Measurements from ENCODE around the gene P2RX6.

P2RX6 gene

DNA sequence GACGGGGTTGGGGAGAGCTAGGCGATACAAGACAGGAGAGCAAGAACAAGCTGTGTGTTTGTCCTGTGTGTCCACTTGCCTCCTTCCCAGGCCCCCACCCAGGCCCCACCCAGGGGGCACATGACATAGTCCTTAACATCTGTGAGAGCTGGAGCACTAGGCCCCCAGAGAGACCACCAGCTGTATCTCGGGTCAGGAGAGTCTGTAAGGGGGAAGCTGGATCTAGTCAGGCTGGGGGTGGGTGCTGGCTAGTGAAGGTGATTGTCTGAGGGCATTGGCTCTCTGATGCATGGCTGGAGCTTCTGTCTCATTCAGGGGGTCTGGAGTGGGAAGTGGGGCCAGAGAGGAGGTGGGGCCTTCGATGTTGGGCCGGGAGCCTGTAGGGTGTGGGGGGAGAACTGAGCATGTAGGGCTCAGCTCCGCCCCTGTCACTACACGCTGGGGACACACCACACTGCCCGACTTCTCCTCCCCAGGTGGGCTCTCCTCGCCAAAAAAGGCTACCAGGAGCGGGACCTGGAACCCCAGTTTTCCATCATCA, 571 bp downstream of the P2RX6 start:
- no peak for DNase-seq

DNA sequence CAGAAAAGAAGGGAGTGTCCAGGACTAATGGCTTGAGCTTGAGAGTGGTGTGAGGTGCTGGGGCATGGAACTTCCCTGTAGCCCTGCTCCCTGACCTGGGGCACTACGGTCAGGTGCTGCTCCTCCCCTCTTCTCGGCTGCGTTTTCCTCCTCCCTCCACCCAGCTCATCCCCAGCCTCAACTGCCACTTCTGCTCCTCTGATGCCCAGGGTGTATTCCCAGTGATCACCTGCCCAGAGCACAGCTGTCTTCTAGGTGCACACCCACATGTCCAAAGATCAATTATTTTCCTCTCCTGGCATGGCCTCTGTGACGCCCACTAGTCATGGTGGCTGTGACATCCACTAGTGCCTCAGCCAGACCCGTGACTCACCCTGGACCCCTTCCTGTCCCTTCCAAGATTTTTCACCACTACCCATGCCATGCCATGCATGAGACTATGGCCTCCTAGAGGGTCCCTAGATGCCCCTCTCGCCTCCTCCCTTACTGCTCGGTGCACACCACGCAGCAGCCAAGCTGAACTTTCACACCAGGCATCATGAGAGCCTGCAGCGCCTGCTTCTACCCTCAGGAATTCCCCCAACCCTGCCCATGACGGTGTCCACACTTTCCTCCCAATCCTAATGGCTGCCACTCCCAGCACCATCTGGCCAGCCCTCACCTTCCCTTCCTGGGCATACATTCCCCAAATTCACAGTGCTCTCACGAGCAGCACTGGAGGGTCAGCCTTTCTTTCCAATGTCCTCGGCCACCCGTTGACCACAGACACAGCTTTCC, 1.9 kb downstream of the P2RX6 start:
- no peak for DNase-seq

DNA sequence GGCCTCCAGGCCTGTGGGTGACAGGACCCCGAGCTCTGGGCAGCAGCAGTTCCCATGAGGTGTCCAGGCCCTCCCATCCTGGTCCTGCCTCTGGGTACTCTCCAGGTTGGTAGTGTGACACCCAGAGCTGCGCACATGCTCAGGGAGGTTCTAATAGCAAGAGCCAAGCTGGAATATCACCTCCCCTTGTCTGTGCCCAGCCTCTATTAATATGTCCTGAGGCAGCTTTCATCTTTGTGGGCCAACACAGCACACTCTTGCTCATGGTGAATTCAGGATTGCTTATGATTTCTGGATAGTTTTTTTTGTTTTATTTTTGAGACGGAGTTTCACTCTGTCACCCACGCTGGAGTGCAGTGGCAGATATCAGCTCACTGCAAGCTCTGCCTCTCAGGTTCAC, 3.3 kb downstream of the P2RX6 start:
- no peak for DNase-seq

DNA sequence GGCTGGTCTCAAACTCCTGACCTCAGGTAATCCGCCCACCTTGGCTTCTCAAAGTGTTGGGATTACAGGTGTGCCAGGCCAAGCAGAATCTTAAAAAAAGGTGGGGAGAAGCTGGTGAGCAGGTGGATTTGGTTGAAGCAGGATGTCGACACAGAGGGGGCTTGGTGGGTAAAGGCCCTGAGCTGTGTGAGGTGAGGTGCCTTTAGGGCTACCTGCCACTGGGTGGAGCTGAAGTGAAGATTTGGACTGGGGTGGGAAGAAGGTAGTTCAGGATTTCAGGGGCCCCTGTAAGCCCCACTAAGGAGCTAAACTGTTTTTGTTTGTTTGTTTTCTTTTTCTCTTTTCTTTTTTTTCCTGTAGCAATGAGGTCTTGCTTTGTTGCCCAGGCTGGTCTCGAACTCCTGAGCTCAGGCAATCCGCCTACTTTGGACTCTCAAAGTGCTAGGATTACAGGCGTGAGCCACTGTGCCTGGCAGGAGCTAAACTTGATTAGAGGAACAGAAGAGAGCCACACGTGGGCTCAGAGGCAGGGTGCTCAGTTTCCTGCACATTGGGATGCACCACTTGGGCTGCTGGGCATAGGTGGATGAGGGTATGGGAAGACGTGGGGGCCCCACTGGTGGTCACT, 6.0 kb downstream of the P2RX6 start:
- peak; percentile 73 for DNase-seq

DNA sequence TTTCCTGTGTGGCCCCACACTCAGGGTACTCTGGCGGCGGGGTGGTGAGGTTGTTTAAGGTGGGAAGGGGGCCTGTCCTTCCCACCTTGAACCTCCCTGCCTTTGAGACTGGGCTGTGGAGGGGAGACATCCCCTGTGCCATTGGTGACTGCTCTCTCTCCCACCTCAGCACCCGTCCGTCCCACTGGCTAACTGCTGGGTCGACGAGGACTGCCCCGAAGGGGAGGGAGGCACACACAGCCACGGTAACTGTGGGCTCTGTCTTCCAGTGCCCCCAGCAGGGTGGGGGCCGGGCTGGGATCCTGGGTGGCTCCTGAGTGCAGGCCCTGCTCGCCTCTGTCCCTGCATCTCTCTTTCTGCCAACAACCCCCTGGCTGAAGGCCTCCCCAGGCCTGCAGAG, 7.5 kb downstream of the P2RX6 start:
- DNase-seq = no peak

DNA sequence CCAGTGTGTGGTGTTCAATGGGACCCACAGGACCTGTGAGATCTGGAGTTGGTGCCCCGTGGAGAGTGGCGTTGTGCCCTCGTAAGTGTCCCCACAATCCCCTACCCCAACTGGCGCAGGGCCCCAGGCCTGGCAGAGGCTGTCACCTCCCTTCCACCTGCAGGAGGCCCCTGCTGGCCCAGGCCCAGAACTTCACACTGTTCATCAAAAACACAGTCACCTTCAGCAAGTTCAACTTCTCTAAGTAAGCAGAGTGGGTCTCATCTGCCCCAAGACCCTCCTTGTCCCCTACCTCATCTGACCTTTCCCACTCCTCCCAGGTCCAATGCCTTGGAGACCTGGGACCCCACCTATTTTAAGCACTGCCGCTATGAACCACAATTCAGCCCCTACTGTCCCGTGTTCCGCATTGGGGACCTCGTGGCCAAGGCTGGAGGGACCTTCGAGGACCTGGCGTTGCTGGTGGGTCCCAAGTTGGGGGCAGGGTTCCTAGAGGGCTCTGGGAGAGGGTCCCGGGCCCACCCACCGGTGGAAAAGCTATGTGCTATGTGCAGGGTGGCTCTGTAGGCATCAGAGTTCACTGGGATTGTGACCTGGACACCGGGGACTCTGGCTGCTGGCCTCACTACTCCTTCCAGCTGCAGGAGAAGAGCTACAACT, 8.1 kb downstream of the P2RX6 start:
- no peak for DNase-seq

DNA sequence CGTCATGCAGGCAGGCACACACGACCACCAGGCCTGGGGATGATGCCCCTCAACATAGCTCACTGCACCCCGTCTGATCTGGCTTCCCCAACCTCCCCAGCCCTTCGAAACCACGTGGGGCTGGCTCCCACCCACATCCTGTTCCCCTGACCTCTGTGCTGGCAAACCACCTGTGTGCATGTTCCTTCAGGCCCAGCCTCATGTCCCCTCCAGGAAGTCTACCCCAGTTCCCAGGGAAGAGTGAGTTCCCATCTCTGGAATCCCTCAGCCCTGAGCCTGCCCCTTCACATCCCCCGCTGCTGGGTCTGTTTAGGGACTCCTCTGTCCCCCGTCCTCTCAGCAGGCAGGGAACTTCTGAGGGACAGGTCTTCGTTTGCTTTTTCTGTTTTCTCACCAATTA, 10.3 kb downstream of the P2RX6 start:
- no peak for DNase-seq

DNA sequence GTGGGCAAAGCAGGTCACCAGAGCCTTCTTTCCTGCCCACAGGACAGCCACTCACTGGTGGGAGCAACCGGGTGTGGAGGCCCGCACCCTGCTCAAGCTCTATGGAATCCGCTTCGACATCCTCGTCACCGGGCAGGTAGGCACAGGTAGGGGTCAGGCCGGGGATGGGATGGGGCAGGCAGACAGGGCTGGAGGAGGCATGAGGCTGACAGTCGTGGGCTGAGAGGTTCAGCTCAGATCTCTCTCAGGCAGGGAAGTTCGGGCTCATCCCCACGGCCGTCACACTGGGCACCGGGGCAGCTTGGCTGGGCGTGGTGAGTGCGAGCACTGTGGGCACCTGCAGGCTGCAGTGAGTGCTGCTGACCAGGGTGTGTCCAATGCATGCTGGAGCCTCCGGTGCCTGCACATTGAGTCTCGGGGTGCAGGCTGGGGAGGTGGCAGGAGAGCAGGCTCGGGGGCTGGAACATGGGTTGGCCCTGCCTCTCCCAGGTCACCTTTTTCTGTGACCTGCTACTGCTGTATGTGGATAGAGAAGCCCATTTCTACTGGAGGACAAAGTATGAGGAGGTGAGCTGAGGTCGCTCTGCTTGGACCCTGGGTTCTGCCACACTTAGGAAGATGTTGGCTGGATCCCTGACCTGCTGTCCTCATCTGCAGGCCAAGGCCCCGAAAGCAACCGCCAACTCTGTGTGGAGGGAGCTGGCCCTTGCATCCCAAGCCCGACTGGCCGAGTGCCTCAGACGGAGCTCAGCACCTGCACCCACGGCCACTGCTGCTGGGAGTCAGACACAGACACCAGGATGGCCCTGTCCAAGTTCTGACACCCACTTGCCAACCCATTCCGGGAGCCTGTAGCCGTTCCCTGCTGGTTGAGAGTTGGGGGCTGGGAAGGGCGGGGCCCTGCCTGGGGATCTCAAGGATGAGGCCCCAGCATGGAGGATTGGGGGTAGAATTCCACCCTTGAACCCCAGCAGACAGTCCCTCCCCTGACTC, 11.1 kb downstream of the P2RX6 start:
- DNase-seq = no peak

DNA sequence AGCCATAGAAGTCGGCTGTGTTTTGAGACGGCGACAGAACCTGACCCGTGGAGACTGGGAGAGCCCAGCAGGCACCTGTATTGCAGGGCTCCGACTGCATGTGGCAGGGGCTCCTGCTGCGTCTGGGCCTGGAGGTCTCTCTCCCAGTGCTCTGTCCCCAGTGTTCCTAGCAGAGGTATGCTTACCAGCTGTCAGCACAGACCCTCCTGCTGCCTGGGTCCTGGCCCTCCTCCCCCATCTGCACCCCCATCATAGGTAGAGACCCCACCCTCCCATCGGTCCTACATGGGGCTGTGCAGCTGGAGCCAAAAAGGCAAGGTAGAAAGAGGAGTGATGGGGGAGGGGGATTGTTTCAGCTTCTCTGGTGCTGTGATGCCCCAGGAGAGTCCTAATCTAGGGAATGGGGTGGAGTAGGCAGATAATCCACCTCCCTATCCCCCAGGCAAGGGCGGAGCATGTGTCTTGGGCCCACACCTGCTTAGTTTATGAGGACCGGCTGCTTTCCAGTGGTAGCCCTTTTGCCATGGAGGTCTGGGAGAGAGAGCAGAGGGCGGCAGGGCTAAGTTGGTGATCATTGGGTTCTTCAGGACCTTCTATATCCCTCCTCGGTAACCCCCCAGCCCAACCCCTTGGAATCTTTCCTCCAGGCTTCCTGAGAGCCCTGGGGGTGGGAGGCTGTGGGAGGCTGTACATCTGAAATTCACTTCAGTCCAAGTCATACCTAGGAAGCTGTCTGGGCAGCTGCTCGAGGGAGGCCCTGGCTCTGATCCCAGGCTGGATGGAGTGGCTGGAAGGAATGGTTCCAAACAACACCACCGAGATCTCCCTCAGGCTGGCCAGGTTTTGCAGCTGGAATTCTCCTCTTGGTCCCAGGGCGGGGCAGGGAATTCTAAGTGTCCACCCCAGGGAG, 12.1 kb downstream of the P2RX6 start:
- DNase-seq = no peak

DNA sequence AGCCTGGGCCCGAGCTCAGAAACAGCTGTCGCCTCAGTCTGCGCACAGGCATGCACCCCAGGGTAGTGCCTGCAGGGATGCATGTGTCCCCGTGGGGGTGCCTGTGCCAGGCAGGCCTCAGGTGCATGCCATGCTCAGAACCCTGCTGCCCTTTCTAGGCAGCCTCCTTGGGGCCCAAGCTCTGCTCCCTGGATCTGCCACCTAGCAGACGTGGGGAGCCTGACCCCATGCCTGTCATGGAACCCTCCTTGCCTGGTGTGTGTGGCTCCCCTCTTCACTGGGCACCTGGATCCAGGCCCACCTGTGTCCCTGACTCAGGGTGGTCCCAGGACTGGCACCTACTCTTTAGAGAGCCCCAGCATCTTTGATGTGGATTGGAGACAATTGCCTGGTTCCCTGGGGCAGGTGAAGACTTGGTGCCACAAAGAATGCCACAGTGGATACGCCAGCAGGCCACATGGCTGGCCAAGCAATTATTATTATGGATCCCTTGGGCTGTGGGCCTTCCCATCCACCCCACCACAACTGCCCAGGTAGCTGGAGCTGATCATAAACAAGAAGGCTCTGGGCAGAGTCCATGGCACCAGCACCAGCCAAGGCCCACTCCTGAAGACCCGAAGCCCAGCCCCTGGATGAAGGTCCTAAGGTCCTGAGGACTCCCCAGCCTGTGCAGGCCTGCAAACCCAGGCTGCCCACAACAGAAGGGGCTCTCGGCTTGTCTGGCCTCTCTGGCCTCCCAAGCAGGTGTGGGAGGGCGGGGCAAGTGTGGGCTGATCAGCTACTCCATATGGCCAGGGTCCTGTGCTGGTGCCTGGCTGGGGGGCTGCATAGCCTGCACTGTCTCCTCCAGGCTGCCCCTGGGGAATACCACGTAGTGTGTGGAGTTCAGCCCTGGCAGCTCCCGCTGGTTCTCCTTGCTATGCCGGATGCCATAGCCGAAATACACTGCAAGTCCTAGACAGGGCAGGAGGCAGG, 13.6 kb downstream of the P2RX6 start:
- no peak for DNase-seq

DNA sequence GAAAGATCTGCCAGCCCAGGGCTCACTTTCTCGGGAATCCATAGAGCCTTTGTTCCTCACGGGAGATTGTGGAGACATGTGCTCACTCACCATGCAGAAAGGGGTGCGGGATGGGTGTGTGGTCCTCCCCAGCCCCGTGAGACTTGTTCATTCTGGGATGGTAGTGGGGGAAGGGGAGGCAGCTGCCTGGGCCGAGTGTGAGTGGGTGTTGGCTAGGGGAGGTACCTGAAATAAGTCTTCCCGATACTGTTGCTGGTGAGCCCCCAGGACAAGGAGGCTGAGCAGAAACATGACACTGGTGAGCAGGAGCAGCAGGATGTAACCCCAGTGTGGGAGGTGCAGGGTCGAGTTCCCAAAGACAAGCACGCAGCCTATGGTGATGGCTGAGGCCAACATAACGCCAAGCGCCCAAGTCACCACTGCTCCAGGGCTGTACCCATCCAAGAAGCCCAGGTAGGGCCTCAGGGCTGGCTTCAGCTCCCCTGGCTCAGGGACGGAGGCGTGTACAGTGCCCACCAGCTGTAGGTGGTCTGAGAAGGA, 14.6 kb downstream of the P2RX6 start:
- DNase-seq = no peak

DNA sequence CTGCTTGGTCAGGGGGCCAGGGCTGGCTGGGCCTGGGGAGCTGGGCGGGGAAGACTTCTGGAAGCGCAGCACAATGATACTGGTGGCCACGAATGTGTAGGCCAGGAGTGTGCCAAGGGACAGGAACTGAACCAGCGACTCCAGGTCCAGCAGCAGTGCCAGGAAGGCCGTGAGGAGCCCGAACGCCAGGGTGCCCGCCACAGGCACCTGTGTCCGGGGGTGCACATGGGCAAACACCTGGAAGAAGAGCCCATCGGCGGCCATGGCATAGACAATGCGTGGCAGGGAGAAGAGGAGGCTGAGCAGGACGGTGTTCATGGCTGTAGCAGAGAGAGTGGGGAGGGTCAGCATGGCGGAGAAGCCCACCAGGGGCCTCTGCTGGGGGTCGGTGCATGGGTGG, 15.1 kb downstream of the P2RX6 start:
- no peak for DNase-seq

DNA sequence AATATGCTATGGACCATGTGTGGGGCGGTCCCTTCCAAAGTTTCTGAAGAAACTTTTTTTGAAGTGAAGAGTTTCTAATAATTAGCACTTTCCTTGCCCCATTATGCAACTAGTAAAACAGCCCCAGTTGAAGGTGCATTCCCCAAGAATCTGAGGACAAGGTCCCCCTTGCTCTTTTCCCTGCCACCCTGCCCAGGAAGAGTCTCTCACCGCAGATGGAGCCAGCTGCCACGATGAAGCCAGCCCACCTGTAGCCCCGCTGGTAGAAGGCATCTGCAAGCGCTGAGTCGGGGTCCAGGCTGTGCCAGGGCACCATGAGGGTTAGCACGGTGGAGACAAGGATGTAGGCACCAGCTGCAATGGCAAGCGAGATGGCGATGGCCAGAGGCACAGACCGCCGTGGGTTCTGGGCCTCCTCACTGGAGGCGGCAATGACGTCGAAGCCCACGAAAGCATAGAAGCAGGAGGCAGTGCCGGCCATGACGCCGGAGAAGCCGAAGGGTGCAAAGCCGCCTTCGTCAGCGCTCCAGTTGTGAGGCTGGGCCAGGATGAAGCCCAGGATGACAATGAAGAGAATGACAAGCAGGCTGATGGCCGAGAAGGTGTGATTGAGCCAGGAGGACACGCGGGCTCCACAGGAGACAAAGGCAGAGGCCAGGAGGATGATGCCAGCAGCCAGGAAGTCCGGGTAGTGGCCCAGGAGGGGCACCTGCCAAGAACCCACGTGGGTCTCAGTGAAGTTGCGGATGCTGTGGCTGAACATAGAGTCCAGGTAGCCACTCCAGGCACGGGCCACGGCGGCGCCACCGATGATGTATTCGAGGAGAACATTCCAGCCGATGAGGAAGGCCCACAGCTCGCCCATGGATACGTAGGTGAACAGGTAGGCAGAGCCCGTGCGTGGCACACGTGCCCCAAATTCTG, 15.9 kb downstream of the P2RX6 start:
- no peak for DNase-seq

DNA sequence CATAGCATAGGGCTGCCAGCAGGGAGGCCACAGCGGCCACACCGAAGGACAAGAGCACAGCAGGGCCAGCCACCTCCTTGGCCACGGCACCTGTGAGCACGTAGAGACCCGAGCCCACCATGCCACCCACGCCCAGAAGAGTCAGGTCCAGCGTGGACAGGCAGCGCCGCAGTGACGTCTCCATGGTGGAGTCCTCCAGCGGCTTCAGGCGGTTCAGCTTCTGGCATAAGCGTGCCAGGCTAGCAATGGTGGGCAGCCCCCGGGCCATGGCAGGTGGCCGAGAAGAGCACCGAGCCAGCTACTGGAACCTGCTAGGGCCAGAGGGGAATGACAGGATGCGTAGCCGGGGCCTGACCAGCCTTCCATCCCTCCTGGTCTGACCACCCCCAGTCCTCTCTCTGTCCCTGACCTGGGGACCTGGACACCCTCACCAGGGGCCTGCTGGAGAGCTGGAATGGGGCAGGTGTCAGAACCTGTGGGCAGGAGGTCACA, 16.6 kb downstream of the P2RX6 start:
- DNase-seq = no peak

DNA sequence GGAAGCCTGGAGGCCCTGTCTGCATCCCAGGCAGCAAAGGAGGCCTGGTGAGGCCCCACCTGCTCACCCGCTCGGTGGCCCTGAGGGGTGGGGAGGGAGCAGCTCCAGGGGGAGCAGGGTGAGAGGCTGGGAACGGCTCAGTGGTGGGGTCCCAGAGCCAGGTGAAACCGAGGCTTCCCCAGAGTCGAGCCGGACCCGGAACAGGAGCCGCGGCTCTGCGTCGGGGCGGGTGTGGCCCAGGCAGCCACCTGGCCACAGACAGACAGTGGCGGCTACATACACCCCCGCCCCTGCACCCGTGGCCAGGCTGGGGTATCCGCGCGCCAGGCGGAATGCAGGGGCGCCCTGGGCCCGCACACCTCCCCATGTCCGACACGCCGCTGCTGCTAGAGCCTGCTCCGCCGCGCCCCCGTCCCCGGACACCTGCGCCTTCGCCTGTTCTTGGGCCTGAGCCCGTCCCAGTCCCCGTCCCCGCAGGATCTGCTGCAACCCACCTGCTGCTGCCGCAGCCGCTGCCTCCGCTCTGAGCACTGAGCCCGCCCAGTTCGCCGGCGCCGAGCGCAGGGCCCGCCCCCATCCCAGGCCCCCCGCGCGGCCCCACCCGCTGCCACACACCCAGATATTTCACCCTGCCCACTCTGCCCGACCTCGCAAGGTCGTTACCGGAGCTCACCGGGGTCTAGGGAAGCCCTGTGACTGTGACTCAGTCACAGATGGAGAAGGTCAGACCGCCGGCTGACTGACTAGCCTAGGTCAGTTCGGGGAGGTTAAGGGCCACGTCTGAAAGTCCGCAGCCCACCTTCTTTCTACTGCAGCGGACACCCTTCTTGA, 17.3 kb downstream of the P2RX6 start, which contains the start of gene SLC7A4:
TSS of gene SLC7A4 (minus strand) at position 525 of the 831 bp plus-strand sequence. CDS start 749 bp downstream, outside the sequence.
- no peak for DNase-seq

DNA sequence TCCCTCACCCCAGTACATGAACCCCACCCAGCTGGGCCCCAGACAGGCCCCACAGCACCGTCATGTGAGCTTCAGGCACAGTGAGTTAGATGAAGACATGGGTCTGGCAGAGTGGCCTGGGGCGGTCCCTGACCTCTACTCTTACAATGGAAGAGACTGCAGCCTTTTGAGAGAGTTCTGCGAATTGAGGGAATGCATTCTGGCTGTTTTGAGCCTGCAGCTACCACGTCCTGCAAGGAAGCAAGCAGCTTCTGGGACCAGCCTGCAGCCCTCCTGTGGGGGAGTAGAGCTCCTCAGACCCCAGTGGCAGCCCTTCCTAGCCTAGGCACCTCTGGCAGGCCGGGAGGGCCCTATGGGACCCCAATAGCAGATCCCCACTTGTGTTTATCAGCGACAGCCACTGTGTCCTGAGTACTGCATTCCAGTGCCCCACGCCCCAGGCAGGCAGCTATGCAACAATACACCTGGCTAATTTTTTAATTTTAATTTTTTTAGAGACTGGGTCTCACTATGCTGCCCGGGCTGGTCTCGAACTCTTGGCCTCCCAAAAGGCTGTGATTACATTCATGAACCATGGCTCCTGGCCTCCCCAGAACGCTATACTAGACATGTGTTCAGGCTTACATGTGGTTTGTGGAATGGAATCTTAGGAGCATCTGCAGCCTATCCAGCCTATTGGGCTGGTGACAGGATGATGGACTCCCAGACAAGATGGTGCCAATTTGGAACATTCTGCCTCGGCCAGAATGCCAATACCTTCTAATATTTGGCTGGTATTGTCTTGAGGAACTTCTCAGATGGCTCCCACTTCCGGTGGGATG, 18.1 kb downstream of the P2RX6 start:
- DNase-seq = no peak

DNA sequence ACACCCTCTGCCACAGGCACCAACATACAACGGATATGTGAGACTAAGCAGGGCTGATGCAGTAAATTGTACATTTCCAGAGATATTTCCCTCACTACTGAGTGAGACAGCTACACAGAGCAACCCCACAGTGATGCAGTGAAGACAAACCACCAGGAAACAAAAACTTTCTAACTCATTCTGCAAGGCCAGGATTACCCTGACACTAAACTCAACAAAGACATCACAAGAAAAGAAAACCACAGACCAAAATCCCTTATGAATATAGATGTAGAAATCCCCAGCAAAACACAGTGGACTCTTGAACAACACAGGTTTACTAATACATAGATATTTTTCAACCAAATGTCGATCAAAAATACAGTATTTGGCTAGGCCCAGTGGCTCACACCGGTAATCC, 18.9 kb downstream of the P2RX6 start:
- DNase-seq = no peak
